ENCODE results near the gene CFAP410.
"Not testable (repeated sequence)": the region's sequence is repeated elsewhere in the genome, so short reads cannot be mapped to it uniquely, and the experiment has no call there.

CFAP410 gene

GRCh38 chr21:44370027-44370735, 31.0 kb upstream of the CFAP410 start:
- no peak for DNase-seq (ENCODE audit: low read depth, low spot score)

DNA sequence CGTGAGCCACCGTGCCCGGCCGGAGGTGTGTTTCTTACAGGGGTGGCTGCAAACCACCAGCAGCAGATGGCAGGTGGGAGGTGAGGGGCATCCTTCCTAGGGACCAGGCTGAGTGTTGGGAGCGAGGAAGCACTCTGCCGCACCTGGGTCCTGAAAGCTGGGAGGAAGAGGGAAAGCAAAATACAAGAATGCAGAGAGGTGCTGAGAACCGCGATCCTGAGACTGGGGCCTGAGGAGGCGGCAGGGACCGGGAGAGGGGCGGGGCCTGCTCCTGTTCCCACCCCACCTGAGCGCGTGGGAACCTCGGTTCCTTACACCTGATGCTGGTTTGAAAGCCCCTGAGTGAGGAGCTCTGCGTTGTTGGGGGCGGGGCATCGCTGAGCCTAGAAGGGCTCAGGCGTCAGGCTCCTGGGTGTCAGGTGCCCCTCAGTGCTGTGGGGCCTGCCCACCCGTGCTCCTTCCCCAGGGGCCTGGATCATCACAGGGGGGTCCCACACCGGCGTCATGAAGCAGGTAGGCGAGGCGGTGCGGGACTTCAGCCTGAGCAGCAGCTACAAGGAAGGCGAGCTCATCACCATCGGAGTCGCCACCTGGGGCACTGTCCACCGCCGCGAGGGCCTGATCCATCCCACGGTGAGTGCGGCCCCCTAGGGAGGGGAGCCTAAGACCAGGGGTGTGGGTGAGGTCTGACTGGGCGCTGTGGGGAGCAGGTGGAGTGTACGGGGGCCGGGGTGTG, 29.7 kb upstream of the CFAP410 start:
- DNase-seq (ENCODE audit: low read depth, low spot score): no peak

- no peak for DNase-seq (ENCODE audit: low read depth, low spot score)
Observed at GRCh38 chr21:44366586-44367211, 27.5 kb upstream of the CFAP410 start.

DNA sequence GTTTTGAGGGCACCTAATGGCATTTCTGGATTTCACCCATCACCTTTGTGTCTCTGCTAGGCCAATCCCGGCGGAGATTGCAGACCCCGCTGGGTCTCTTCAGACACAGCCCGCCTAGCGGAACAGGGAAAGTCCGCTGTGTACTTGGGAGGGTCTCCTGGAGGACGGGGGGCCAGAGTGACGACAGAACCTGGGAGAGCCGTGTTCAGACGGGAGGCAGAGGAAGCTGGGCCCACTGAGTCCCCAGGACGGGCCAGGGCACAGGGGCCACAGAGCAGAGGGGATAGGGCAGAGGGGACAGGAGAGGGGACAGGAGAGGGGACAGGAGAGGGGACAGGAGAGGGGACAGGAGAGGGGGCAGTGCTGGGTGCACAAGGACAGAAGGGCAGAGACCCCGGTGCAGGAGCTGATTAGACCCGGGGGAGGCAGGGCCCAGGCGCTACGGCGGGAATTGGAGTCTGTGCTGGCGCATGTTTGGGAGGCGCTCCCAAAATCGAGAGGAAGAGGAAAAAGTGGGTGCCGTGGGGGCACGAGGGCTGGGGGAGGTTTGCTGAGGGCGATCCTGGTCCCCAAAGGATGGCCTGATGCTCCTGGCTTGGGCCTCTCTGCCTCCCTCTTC, 26.9 kb upstream of the CFAP410 start:
- no peak for DNase-seq (ENCODE audit: low read depth, low spot score)

DNA sequence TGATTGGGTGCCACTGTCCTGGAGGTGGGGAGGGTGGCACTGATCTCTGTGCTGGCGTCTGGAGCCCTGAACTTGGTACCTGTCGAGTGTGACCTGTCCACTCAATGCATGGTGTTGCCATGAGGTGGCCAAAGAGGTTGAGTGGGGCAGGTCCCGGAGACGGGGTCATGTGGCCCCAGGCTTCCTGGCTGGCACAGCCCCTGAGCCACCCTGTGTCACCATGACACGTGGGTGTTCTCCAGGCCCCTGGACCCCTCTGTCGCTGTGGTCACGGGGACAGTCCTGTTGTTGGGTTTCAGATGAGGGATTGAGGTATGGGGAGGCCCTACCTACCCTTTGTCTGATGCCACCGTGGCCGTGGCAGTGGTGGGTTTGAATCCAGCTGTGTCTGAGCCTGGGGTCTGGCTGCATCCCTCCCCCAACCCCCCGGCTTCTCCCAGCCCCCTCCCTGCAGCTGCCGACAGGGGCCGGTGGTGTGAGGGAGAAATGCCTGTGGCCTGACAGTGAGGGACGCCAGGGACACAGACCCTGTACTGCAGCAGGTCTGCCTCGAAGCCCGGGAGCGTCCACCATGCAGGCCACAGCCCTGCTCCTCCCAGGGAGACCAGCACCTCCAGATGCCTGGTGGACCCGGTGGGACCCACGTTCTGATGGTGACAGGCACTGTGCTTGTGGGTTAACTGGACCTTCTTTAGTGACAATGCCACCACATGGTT, 26.2 kb upstream of the CFAP410 start:
- no peak for DNase-seq (ENCODE audit: low read depth, low spot score)

GRCh38 chr21:44364151-44365053, 25.2 kb upstream of the CFAP410 start:
- DNase-seq (ENCODE audit: low read depth, low spot score): no peak

DNA sequence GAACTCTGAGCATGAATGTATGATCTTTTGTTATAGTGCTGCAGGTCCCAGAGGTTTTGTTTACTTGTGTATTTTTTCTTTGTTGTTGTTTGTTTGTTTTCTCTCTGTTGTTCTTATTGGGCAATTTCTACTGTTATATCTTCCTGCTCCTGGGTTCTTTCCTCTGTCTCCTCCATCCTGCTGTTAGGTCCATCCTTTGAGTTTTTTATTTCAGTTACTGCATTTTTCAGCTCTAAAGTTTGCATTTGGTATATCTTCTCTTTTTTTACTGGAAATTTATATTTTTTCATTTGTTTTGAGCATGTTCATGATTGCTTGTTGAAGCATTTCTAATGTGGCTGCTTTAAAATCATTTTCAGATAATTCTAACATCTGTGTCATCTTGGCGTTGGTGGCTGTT, 24.1 kb upstream of the CFAP410 start:
- no peak for DNase-seq (ENCODE audit: low read depth, low spot score)

DNA sequence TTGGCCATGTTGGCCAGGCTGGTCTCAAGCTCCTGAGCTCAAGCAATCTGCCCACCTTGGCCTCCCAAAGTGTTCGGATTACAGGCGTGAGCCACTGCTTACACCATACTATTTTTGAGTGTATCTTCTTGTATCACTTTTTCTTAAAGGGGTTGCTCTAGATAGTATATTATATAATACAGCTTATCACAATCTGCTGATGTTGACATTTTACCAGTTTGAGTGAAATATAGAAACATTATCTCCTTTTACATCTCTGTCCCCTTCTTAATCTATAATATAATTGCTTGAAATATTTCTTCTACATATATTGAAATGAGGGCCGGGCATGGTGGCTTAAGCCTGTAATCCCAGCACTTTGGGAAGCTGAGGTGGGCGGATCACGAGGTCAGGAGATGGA, 22.7 kb upstream of the CFAP410 start:
- DNase-seq (ENCODE audit: low read depth, low spot score): not testable (repeated sequence)

DNA sequence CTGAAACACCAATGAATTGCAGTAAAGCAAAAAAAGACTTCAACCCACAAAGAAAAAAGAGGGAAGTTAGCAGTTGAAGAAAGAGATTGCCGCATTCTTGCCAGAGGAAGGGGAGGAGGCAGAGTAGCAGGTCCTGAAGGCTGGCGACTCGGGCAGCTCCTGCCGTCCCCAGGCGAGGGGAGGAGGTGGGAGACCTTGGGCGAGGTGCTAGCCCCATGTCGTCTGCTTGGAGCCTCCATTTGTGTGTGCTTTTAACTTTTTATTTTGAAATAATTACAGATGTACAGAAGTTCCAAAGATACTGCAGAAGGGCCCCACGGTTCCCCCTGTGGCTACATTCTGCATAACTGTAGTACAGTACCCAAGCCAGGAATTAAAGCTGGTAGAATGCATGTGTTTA, 21.0 kb upstream of the CFAP410 start:
- DNase-seq (ENCODE audit: low read depth, low spot score): no peak

DNA sequence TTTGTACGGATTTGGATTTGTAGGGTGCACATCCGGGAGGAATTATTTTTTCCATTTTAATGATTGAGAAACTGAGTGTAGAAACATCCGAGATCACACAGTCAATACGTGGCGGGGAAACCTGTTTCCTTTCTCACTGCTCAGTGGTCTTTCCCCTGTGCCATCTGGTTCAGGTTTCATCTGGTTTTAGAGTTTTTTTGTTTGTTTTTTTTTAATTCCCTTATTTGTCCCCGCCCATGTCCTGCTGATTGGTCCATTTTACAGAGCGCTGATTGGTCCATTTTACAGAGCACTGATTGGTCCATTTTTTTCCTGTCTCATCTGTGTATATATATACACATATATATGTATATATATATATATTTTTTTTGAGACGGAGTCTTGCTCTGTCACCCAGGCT, 20.2 kb upstream of the CFAP410 start:
- no peak for DNase-seq (ENCODE audit: low read depth, low spot score)

DNA sequence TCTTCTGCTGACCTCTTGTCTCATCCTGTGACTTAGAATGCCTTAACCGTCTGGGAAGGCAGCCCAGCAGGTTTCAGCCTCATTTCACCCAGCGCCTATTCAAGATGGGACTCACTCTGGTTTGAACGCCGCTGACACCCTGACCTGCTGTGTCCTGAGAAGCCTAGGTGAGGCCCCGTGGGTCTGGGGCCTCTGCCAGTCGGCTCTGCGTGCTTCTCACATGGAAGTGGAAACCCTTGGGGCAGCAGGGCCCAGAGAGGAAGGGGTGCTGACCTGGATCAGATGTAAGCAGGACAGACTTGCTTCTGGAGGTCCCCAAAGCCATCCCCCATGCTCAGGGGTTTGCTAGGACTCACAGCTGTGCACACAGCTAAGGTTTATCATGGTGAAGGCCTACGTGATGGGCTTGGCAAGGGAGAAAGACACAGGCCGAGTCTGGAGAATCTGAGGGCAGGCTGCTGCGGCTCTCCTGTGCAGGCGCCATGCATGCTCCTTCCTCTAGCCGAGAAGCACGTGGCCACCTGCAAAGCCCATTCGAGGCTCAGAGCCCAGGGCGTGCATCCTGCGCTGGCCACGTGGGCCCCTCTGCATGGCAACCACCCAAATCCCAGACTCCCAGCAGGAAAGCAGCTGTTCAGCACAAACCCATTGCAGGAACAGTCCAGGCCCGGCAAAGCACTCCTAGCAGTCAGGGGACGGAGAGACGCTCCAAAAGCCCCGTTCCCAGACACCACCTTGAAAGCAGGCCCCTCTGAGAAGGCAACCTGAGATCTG, 18.1 kb upstream of the CFAP410 start:
- no peak for DNase-seq (ENCODE audit: low read depth, low spot score)

- no peak for DNase-seq (ENCODE audit: low read depth, low spot score)
Observed at GRCh38 chr21:44356636-44357035, 17.4 kb upstream of the CFAP410 start.

GRCh38 chr21:44356160-44356559, 17.0 kb upstream of the CFAP410 start:
- DNase-seq (ENCODE audit: low read depth, low spot score): no peak

- DNase-seq (ENCODE audit: low read depth, low spot score): no peak
Observed at GRCh38 chr21:44354775-44355771, 15.9 kb upstream of the CFAP410 start.

- no peak for DNase-seq (ENCODE audit: low read depth, low spot score)
Observed at GRCh38 chr21:44354001-44354405, 14.8 kb upstream of the CFAP410 start.

DNA sequence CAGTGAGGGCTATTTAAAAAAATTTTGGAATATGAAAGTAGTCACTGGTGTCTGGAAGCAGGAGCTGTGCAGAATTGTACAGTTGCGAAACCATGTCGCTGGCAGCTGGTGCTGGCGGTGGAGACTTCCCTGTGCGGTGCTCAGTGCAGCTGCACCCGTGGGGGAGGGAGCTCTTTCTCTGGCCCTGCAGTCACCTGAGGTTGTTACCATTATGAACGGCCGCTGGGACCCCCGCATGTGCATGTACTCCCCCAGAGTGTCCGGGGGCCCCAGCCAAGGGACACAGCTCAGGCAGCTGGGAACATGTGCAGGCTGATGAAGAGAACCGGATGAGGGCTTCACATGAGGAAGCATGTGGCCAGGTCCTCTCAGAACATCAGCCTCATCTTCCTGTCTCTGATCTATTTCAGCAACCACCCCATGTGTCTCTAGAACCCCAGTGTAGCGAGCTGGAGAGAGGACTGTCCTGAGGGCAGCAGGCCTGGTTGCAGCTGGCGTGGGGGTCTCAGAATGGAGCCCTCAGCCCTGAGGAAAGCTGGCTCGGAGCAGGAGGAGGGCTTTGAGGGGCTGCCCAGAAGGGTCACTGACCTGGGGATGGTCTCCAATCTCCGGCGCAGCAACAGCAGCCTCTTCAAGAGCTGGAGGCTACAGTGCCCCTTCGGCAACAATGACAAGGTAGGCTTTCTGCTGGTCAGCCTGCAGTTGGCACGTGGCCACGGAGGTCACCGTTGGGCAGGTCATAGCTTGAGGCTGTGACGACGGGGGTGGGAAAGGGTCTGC, 14.2 kb upstream of the CFAP410 start, which contains the start of gene TRPM2:
Gene TRPM2, plus strand, starts transcription at position 431 of the 780 bp plus-strand sequence. Its CDS starts 80 bp downstream, at position 511.
- DNase-seq (ENCODE audit: low read depth, low spot score): no peak

GRCh38 chr21:44352253-44352860, 13.2 kb upstream of the CFAP410 start:
- no peak for DNase-seq (ENCODE audit: low read depth, low spot score)
